ENCODE results near the gene UQCRQ. TPM values are rescaled to one million over a fixed set of nuclear protein-coding genes. Genes with fewer than 3 reads are reported as not detected.
A peak's percentile ranks its signal among the peaks of the same experiment; 100 is the strongest.

The UQCRQ gene
- total RNA-seq: 558 TPM

DNA sequence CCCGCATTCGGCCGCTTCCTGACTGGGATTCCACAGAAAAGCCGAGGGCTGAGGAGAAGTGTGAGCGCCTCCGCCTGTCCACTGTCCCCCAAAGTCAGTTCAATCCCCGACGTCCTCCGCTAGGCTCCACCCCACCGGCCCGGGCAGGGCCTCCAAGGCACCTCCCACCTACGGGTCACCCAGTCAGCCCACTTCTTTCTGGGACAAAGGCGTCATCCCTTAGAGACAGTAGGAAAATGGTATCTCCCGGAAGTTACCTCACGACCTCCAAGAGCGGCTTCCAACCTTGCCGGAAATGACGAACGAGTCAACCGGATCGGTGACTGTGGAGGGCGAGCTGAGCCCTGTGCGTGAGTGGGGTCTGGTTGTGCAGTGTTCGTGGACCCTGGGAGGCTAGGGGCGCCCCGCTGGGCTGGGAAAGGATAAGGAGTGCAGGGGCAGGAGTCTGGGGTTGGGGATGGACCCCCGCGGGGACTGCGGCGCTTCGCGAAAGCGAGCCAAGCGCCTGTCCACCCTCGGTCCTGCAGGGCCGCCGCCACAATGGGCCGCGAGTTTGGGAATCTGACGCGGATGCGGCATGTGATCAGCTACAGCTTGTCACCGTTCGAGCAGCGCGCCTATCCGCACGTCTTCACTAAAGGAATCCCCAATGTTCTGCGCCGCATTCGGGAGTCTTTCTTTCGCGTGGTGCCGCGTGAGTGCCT lies at the start of gene UQCRQ, which contains the start of gene GDF9:
UQCRQ (plus strand) TSS at position 301 of the 704 bp plus-strand sequence; CDS start at position 541, 240 bp downstream.
GDF9 (minus strand) TSS at position 128 of the 704 bp plus-strand sequence. CDS start 1,936 bp downstream, outside the sequence.
- DNase-seq (ENCODE audit: low spot score): peak; percentile 98

DNA sequence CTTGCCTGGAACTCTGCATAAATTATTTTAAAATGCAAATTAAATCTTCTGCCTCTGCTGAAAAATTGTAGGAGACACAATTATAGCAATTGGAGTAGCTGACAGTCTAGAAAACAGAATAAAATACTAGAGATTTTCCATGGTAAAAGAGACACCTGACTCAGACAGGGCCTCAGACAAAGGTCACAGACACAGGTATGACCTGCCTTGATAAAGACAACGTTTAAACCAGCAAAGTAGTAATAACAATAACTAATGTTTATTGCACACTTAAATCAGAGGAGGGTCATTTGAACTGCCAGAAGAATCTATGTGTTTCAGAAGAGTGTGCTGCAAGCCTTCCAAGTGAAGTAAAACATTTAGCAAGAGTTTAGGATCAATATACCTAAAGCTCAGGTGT lies 49.4 kb upstream of the UQCRQ start:
- DNase-seq (ENCODE audit: low spot score): no peak

DNA sequence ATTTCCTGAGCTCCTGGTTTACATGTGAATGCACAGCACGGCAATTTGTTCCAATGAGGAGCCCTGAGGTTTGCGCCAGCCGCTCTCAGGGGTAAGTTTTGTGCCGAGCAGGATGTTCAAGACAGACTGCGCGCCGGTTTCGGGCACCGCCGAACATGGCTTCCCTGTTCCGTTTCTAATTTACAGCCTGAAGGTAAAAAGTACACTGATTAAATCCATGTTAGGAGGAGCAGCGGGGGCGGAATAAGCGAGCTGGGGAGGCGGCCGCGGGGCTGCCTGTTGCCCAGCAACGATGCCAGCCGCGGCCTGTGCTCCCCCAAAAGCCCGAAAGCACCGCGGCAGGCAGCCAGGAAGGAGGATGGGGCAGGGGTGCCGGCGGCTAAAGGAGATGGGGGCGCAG lies 47.0 kb upstream of the UQCRQ start:
- no peak for DNase-seq (ENCODE audit: low spot score)

DNA sequence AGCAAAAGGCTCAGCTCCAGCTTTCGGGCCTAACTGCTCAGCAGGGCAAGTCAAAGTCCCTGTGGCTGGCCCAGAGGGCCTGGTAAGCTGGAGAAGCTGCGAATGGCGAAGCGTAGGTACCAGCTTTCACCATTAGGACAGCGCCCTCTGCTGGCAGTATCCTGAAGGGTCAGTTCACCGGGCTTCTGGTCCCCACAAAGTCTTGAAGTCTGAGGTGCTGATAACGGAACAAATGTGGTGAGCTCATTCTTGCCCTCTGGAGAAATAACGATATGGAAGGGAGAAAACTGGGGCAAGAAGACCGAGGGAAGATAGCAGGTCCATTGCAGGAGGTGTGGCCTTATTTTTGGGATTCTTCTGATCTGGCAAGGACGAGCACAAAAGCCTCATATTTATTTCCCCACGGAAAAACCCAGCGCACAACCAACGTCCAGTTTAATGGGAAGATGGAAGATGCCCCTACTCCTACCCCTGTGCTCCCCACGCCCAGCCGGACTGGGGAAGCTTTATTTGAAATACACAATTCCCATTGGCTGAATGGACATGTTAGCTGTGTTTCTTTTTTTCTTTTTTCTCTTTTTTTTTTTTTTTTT lies 46.2 kb upstream of the UQCRQ start:
- peak; percentile 94 for DNase-seq (ENCODE audit: low spot score)

- DNase-seq (ENCODE audit: low spot score): no peak
These were observed 45.1 kb upstream of the UQCRQ start for GRCh38 chr5:132821350-132821749.

DNA sequence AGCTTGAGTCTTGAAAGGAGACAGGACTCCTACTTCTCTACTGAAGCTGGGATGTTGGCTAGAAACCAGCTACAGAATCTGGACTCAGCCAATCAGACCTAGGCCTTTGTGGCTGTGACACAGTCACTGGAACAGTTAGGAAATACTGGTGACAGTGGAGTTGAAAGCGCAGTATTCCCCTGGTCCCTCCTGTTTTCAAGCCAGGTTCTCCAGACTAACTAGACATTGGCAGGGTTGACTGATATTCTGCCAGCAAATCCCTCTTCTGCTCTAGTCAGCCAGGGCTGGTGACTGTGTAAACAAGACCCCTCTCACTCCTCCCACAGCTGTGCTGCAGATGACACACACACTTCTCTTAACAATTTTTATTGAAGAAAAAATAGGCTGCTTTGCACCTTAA lies 44.7 kb upstream of the UQCRQ start:
- DNase-seq (ENCODE audit: low spot score): no peak

GRCh38 chr5:132822650-132823480 lies 43.6 kb upstream of the UQCRQ start:
- no peak for DNase-seq (ENCODE audit: low spot score)

DNA sequence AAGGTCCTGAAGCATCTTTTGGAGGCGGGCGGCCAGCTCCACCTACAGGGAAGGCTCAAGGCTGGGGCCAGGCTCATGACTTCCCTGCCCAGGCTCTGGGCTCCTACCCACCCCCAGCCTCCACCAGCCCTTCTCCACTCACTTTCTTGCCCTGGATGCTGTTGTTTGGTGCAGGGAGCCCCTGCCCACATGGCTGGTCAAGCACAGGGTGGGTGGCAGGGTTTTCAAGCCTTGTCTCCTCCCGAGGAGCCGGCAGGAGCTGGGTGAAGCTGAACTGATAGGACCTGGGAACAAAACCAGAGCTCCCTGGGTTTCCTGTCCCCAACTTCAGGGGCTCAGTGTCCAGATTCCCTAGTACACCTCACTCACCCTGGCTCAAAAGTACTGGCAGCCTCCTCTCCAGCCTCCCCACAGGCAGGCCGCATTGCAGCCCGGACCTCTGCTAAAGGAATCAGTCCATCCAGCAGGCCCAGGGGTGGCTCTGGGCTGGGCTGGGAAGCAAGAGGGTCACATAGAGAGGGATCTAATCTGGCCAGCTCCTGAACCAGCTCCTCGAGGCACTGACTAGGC lies 42.9 kb upstream of the UQCRQ start:
- no peak for DNase-seq (ENCODE audit: low spot score)

DNA sequence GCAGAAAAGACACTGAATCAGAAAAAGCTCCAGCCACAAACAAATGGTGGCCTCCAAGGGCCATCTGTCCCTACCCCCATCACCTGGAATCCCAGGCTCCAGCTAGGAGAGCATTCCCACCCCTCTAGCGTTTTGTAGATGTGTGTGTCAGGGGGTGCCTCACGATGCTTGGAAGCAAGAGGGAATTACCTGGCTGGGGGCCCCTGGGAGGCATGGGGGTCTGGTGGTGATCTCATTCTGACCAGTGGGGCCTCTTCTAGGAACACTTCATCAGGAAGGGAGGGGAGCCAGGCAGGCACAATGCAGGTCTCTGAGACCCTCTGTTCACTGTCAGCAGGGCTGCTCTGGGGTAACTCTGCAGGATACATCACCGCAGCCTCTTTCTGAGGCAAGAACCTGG lies 42.0 kb upstream of the UQCRQ start:
- DNase-seq (ENCODE audit: low spot score): no peak

DNA sequence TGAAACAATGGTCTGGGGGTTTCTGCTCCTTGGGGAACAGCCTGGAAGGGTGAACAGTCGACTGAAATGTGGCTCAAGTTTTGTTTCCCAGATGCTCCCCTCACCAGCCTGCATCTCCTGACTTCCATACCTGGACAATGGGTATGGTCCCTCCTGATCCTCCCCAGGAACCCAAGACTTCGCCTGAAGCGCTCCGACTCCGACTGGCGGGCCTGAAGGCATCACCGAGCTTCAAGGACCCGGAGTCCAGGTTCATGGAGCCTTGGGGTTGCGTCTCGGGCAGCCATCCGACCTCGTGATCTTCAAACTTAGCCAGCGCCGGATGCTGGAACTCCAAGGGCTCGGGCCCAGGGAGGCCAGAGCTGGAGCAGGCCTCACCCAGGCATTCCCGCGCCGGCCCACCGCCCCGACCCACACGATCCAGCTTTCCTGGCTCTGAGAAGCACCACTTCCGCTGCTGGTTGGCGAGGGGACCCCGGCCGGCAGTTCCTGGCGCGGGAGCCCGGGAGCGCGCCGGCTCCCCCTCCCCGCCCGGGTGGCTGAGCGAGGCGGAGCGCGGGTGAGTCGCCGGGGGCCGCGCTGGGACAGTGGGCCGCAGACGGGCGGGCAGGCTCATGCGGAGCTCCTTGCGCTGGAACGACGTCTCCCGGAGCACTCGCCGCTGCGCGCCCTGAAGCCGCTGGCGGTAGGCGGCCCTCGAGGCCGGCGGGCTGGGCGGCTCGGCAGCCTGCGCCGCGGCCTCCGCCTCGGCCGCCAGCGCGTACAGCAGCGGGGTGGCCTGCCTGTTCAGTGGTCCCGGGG lies 41.2 kb upstream of the UQCRQ start:
- DNase-seq (ENCODE audit: low spot score): no peak

- no peak for DNase-seq (ENCODE audit: low spot score)
These were observed 40.5 kb upstream of the UQCRQ start for GRCh38 chr5:132825834-132826391.

DNA sequence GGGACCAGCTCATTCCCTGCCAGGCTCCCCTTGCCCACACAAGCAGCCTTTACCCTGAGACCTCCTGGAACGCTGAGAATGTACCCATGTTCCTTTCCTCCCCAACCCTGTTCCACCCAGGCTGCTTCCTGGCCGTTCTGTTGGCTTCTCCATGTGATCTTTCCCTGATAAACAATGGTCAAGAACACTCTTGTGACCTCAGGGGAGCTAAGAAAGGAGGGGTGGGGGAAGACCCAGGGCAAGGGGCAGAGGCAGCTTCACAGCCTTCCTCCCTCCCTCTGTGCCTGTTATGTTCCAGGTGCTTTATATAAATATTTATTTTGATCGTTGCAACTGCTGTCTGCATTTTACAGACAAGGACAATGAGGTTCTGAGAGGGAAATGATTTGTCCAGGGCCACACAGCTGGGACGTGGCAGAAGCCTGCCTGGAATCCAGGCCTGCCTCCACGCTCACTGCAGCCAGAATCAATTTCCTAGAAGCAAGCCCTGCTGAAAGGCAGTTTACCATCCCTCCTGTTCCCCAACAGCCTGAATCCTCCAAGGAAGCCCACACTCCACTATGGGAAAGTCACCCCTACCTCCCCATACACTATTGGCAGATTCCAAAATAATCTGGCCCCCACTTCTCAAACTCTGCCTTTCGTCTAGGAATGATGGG lies 39.9 kb upstream of the UQCRQ start:
- DNase-seq (ENCODE audit: low spot score): no peak

GRCh38 chr5:132827943-132828673 lies 38.3 kb upstream of the UQCRQ start:
- no peak for DNase-seq (ENCODE audit: low spot score)

- no peak for DNase-seq (ENCODE audit: low spot score)
These were observed 37.5 kb upstream of the UQCRQ start for GRCh38 chr5:132828846-132829494.

DNA sequence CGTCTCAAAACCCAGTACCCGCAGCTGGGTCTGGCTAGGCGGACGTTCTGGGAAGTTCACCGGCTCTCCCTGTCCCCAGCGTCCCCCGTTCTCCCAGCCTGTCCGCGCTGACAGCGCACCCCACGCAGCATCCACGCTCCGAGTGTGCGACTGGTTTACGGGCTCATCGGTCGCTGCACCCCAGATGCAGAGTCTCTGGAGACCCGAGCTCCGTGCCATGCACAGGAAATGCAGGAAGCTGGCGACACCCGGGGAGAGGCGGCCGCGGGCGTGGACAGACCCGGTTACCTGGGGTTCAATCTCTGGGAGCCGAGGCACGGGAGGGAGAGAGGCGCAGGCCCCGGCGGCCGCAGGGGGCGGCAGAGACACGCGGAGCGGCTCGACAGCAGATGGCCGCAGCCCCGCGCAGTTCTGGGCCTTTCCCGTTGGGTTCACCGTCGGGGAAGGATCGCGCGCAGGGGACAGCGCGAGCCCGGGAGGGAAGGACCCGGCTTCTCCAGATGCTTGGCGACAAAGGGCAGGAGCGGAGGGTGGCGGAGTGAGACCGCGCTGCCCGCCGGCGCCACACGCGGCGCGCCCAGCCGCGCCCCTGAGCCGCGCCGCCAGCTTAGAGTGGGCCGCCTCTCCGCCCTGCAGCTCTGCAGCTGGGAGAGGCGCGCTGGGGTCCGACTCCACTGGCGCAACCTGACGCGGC lies 36.6 kb upstream of the UQCRQ start:
- peak; percentile 84 for DNase-seq (ENCODE audit: low spot score)

DNA sequence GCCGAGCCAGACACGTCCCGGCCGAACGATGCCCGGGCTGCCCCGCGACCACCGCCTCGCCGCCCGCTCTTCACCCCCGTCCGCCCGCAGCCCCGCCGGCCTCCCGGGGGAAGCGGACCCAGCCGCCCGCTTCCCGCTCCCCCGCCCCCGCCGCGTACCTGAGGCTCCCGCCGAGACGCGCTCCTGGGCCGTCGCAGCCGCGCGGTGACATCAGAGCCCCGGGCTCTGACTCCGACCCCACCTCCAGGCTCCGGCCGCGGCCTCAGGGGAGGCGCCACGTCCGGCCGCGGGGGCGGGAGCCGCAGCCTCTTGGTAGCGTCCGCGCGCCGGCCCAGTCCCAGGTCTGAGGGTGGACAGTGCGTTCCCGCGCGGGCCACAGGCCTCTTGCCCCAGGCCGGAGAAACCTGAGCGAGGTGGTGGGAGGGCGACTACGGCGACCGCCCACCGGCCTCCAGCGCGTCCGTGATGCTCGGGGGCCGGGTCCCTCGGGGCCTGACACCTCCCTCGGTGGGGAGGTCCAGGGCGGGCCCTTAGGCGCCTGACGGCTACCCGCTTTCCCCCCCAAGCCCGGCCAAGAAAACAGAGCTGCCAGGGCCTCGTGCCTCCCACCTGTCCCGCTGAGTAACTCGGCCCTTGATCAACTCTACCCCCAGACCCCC lies 35.9 kb upstream of the UQCRQ start, which contains the start of gene SHROOM1:
SHROOM1 (minus strand) TSS at position 212 of the 659 bp plus-strand sequence. CDS start 4,507 bp downstream, outside the sequence.
- DNase-seq (ENCODE audit: low spot score): peak; percentile 55

GRCh38 chr5:132831095-132831860 lies 35.2 kb upstream of the UQCRQ start:
- DNase-seq (ENCODE audit: low spot score): no peak
